A549 (cell line): ENCODE results near the gene PGC. TPM values are rescaled to one million over a fixed set of nuclear protein-coding genes. Genes with fewer than 3 reads are reported as not detected.
A peak's percentile ranks its signal among the peaks of the same experiment; 100 is the strongest.

Experiments used
- ATAC-seq, 2 experiments: fragments of 200-7000 bp in 1 of 2; fragments of >200 bp in 1 of 2; cut with Nextera tagmentation in 1 of 2; cut with Tn5 transposase in 1 of 2; 3 replicates each; pipeline versions ENCODE4 v1.8.0 to v1.9.1; 2018 to 2020; ENCODE audit warnings: mild to moderate bottlenecking in 1 of 2, moderate library complexity in 1 of 2
- CTCF ChIA-PET: fragments of 300-600 bp; sonication (Branson Sonifier 250); formaldehyde crosslinking; extraction: SDS; loops from one replicate; lab custom pipeline; 2021; ENCODE audit warnings: antibody characterized with exemption, inconsistent platforms; lab: Yijun Ruan, JAX
- POLR2A ChIA-PET: fragments of 350-600 bp; formaldehyde crosslinking; extraction: SDS; loops from one replicate; lab custom pipeline; 2021; ENCODE audit warnings: antibody characterized with exemption, inconsistent platforms; lab: Yijun Ruan, JAX
- DNase-seq, 2 experiments: peaks; one replicate each; pipeline versions ENCODE4 v3.0.0 to v3.0.0-alpha.2; 2011 to 2016; ENCODE audit warnings: low read depth in 1 of 2, low spot score in 1 of 2
- FAIRE-seq: peaks from 2 replicates; lab custom pipeline; 2011; peaks lifted over from hg19 to GRCh38; lab: Jason Lieb, UNC
- H3K27ac ChIP-seq, 2 experiments: fragments of >200 bp; sonication (Bioruptor Twin); formaldehyde crosslinking; 3 replicates each; pipeline ENCODE4 v1.5.1; 2016 to 2017
- H3K4me1 ChIP-seq: fragments of >200 bp; sonication (Bioruptor Twin); formaldehyde crosslinking; 3 replicates; pipeline ENCODE4 v1.6.1; 2016
- H3K4me2 ChIP-seq: fragments of >200 bp; sonication (Bioruptor Twin); formaldehyde crosslinking; 3 replicates; pipeline ENCODE4 v1.6.1; 2016
- H3K4me3 ChIP-seq: fragments of >200 bp; sonication (Bioruptor Twin); formaldehyde crosslinking; 3 replicates; pipeline ENCODE4 v1.5.1; 2016
- H3K9me3 ChIP-seq: fragments of >200 bp; sonication (Bioruptor Twin); formaldehyde crosslinking; 3 replicates; pipeline ENCODE4 v1.6.1; 2016
- CBX2 ChIP-seq: fragments of 200-600 bp; sonication (generic); IDR thresholded peaks from 2 replicates; pipeline ENCODE4 v1.6.1; 2016; ENCODE audit warnings: low read depth, mild to moderate bottlenecking, borderline replicate concordance
- CEBPB ChIP-seq, 2 experiments: fragments of >200 bp in 1 of 2; sonication (Bioruptor Twin) in 1 of 2; formaldehyde crosslinking in 1 of 2; IDR thresholded peaks; 2 replicates each; pipeline ENCODE4 v1.6.1; 2012 to 2016
- EHF ChIP-seq: fragments of 250-450 bp; sonication (Bioruptor Pico); IDR thresholded peaks from 2 replicates; pipeline ENCODE4 v1.5.0; 2020; ENCODE audit warnings: mild to moderate bottlenecking
- EHMT2 ChIP-seq: fragments of 200-600 bp; sonication (generic); IDR thresholded peaks from 2 replicates; pipeline ENCODE4 v1.6.1; 2016; ENCODE audit warnings: antibody characterized with exemption, low read depth, mild to moderate bottlenecking, moderate library complexity
- ESRRA ChIP-seq: fragments of 150-350 bp; IDR thresholded peaks from 2 replicates; pipeline ENCODE4 v1.6.1; 2014; ENCODE audit warnings: mild to moderate bottlenecking, low read length, borderline replicate concordance
- FOSL2 ChIP-seq, 2 experiments: fragments of 450-650 bp in 1 of 2; fragments of >200 bp in 1 of 2; sonication (Bioruptor Twin) in 1 of 2; formaldehyde crosslinking; IDR thresholded peaks; 2 replicates each; pipeline versions ENCODE4 v1.5.0 to v1.6.1; 2016 to 2020; ENCODE audit warnings: mild to moderate bottlenecking in 1 of 2, moderate library complexity in 1 of 2
- FOXS1 ChIP-seq: fragments of 250-450 bp; sonication (Bioruptor Pico); IDR thresholded peaks from 2 replicates; pipeline ENCODE4 v1.5.0; 2020; ENCODE audit warnings: mild to moderate bottlenecking, moderate library complexity
- HOXA7 ChIP-seq: fragments of 250-450 bp; sonication (Bioruptor Pico); IDR thresholded peaks from 2 replicates; pipeline ENCODE4 v1.5.0; 2020; ENCODE audit warnings: mild to moderate bottlenecking, moderate library complexity
- MAZ ChIP-seq: fragments of 150-350 bp; IDR thresholded peaks from 2 replicates; pipeline ENCODE4 v1.6.1; 2014; ENCODE audit warnings: antibody characterized with exemption, low read depth, low read length, borderline replicate concordance
- MYC ChIP-seq: IDR thresholded peaks from 2 replicates; pipeline ENCODE4 v1.6.1; 2012; ENCODE audit warnings: mild to moderate bottlenecking, inconsistent platforms, low read length, improper control_type of control experiment, borderline replicate concordance
- NR3C1 ChIP-seq: fragments of >200 bp; sonication (Bioruptor Twin); formaldehyde crosslinking; IDR thresholded peaks from 3 replicates; pipeline ENCODE4 v1.6.1; 2017
- RAD21 ChIP-seq, 2 experiments: fragments of >200 bp in 1 of 2; sonication (Bioruptor Twin) in 1 of 2; formaldehyde crosslinking in 1 of 2; IDR thresholded peaks in 1 of 2; conservative IDR thresholded peaks in 1 of 2; 2 replicates in 1 of 2; 3 replicates in 1 of 2; pipeline ENCODE4 v1.6.1; 2012 to 2018; ENCODE audit warnings: inconsistent platforms in 1 of 2
- RFX5 ChIP-seq: fragments of 450-650 bp; IDR thresholded peaks from 2 replicates; pipeline ENCODE4 v1.7.1; 2014; ENCODE audit warnings: antibody characterized with exemption, mild to moderate bottlenecking, moderate library complexity
- ZC3H11A ChIP-seq: fragments of 450-650 bp; IDR thresholded peaks from 2 replicates; pipeline ENCODE4 v1.6.1; 2014; ENCODE audit warnings: antibody characterized with exemption, mild to moderate bottlenecking
- ZFP36 ChIP-seq: fragments of 450-650 bp; IDR thresholded peaks from 2 replicates; pipeline ENCODE4 v1.6.1; 2014; ENCODE audit warnings: borderline replicate concordance; ENCODE audit not compliant: partially characterized antibody
- ZSCAN20 ChIP-seq: fragments of 250-450 bp; sonication (Bioruptor Pico); IDR thresholded peaks from 2 replicates; pipeline ENCODE4 v1.8.0; 2022; ENCODE audit warnings: mild to moderate bottlenecking, moderate library complexity
- WGBS: methylation state at CpG from one replicate; pipeline ENCODE4 v1.1.6; 2017; ENCODE audit errors: missing lambda C conversion rate; 5-methylcytosine and 5-hydroxymethylcytosine counted together
- polyA minus RNA-seq: library from RNA; depleted of rRNA, polyadenylated mRNA; stranded (reverse); fragments of >200 nt; gene quantifications from 2 replicates; pipeline ENCODE4 v1.2.3, GENCODE V29; 2011; rRNA and poly(A)+ RNA removed
- polyA plus RNA-seq, 4 experiments: library from polyadenylated mRNA; depleted of rRNA in 3 of 4; stranded (reverse); fragments of >200 nt; fragmentation: RNase III in 1 of 4; extraction: RNeasy Plus Mini Kit Qiagen cat#74134 plus additional on column Dnase treatment in 1 of 4; gene quantifications; 2 replicates in 3 of 4; 3 replicates in 1 of 4; pipeline ENCODE4 v1.2.3, GENCODE V29; 2011 to 2017
- TF ChIP-seq, protein P1 (sequence below): fragments of >200 bp; sonication (Bioruptor Twin); formaldehyde crosslinking; IDR thresholded peaks from 2 replicates; pipeline ENCODE4 v1.6.1; 2016
- TF ChIP-seq, protein P2 (sequence below): fragments of >200 bp; sonication (Bioruptor Twin); formaldehyde crosslinking; IDR thresholded peaks from 3 replicates; pipeline ENCODE4 v1.6.1; 2016
- TF ChIP-seq, protein P3 (sequence below): IDR thresholded peaks from 2 replicates; pipeline ENCODE4 v1.6.1; 2012

PGC gene
- polyA plus RNA-seq (2011; rRNA removed) (not detected in 2 replicates), polyA plus RNA-seq (2017; fragmentation: RNase III; extraction: RNeasy Plus Mini Kit Qiagen cat#74134 plus additional on column Dnase treatment) (not detected in 3 replicates), polyA minus RNA-seq (0.21 TPM in 1 of 2 replicates, not detected in the other)
- polyA plus RNA-seq (2012; cell fraction: cytosol; rRNA removed) = 0.04 TPM in 1 of 2 replicates, not detected in the other
- polyA plus RNA-seq (2012; cell fraction: nucleus; rRNA removed) = not detected in 2 replicates

DNA sequence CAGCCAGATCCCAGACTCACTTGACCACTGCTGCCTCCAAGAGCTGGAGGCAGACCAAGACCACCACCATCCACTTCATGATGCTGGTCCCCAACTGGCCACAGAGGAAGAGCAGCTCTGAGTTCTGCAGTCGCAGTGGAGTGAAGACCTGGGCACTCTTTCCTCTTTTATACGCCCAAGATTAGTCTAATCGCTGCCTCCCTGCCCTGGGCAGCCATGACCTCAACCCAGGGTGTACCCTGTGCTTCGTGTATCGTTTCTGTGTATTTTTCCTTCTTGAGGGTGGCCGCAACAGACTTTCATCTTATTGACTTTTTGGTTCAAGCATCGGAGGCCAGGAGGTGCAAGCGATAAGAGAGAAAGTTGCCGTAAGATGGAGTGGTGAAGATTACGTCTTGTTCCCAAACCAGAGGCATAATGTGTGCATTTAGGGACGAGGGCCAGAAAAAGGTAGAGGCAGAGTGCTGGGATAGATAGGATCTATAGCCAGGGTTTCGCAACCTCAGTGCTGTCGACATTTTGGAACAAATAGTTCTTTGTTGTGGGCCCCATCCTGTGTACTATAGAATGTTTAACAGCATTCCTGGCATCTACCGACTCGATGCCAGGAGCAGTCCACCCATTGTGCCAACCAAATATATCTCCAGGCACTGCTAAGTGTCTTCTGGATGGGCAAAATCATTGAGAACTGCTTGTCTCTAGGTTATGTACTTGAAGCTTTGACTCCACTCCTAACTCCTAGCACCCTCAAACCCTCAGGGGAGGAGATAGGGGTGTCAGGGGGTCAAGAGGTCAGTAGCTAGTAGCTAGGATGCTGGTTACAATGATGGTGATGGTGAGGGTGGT, at the start of gene PGC:
Gene PGC, minus strand, starts transcription at position 142 of the 846 bp plus-strand sequence. Its CDS starts 63 bp downstream, at position 79.
- no peak within 1 kb of the TSS for H3K4me3 ChIP-seq
- CTCF ChIA-PET = interaction anchor here (0.7 to 2.0 kb wide), 4 partner anchors 10 to 42 kb away, joined by 3 to 8 read pairs (median 4); no protein-coding TSS in a partner anchor
- ATAC-seq (no peak), FAIRE-seq (no peak)
- peak in 1 of 2 experiments; percentile 63; a peak in 1 of 4 replicates for TF ChIP-seq CEBPB (IDR thresholded peaks at IDR 0.05)
- TF ChIP-seq NR3C1 = no peak
- TF ChIP-seq, all 56 proteins: peak for 1
- POLR2A ChIA-PET = no interaction called here
- Histone ChIP-seq H3K27ac (peak within 1 kb of the TSS in 1 of 2 experiments; percentile 17; a peak in 1 of 6 replicates), H3K4me2 (no peak within 1 kb of the TSS), H3K9me3 (no peaks in the 10 kb centered on the region), H3K4me1 (no peaks in the 10 kb centered on the region; the same call in 1 of the 3 replicates)
- no peak for DNase-seq
- 79% methylated on average over 15 of the region's 15 CpGs for WGBS

DNA sequence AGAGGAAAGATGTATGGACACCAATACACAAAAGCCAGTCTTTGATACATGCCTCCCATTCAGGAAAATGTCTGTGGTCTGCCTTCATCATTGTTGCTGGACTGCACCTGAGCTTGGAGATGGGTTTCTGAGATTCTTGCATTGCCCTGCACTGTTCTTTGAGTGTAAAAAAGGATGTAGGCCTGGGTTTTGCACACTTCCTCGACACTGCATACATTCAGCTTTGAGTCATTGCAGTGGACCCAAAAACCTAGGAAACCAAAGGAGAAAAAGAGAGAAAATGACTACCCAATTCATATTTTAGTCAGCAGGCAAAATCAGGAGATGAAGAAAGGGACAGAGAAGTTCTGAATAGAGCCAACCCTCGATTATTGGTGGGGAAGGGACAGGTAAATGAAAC, 49.3 kb upstream of the PGC start:
- no peak for TF ChIP-seq HOXA7
- TF ChIP-seq ZSCAN20 (CRISPR knock-in tag) = no peak
- no peak for TF ChIP-seq EHF
- TF ChIP-seq RFX5 = no peak
- no peak for TF ChIP-seq FOXS1
- TF ChIP-seq RAD21 (conservative IDR thresholded peaks at IDR 0.05 in 1 of 2, IDR thresholded peaks at IDR 0.05 in 1 of 2) = no peak
- TF ChIP-seq, protein P1, sequence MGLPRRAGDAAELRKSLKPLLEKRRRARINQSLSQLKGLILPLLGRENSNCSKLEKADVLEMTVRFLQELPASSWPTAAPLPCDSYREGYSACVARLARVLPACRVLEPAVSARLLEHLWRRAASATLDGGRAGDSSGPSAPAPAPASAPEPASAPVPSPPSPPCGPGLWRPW = no peak
- no peak for TF ChIP-seq FOSL2 (IDR thresholded peaks at IDR 0.05)
- no peak for TF ChIP-seq FOSL2 (CRISPR knock-in tag; IDR thresholded peaks at IDR 0.05)
- no peak for TF ChIP-seq ZC3H11A
- TF ChIP-seq, protein P2, sequence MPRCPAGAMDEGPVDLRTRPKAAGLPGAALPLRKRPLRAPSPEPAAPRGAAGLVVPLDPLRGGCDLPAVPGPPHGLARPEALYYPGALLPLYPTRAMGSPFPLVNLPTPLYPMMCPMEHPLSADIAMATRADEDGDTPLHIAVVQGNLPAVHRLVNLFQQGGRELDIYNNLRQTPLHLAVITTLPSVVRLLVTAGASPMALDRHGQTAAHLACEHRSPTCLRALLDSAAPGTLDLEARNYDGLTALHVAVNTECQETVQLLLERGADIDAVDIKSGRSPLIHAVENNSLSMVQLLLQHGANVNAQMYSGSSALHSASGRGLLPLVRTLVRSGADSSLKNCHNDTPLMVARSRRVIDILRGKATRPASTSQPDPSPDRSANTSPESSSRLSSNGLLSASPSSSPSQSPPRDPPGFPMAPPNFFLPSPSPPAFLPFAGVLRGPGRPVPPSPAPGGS = no peak
- TF ChIP-seq ZFP36 = no peak
- TF ChIP-seq, protein P3, sequence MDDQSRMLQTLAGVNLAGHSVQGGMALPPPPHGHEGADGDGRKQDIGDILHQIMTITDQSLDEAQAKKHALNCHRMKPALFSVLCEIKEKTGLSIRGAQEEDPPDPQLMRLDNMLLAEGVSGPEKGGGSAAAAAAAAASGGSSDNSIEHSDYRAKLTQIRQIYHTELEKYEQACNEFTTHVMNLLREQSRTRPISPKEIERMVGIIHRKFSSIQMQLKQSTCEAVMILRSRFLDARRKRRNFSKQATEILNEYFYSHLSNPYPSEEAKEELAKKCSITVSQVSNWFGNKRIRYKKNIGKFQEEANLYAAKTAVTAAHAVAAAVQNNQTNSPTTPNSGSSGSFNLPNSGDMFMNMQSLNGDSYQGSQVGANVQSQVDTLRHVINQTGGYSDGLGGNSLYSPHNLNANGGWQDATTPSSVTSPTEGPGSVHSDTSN = no peak
- TF ChIP-seq MAZ = no peak
- TF ChIP-seq MYC = no peak
- TF ChIP-seq CBX2 = no peak
- no peak for TF ChIP-seq ESRRA
- no peak for TF ChIP-seq EHMT2
- Histone ChIP-seq H3K9me3 (no peaks in the 10 kb centered on the region), H3K27ac (no peak overlapping the region), H3K4me3 (no peak overlapping the region), H3K4me2 (no peak overlapping the region), H3K4me1 (0 out of 3 replicates have a peak, but pooled peaks cover under 1% of the 10 kb centered on the region)
- 52% methylated on average over 2 of the region's 2 CpGs for WGBS
- no peak for ATAC-seq
- no peak for FAIRE-seq
- ChIA-PET POLR2A (no interaction called here), CTCF (interaction anchor here (1.1 to 3.9 kb wide), 3 partner anchors 9 to 247 kb away, joined by 3 to 21 read pairs (median 15); partner anchors contain the start of gene TOMM6)
- no peak for DNase-seq
